HG03064 (cell line): ENCODE data around the gene TOM1L2.

ENCODE experiments used
- ATAC-seq: cut with Tn5 transposase; IDR thresholded peaks from one replicate; pipeline ENCODE4 v1.9.1; 2021; ENCODE audit warnings: low read depth; ENCODE audit not compliant: unreplicated experiment

The TOM1L2 gene

DNA sequence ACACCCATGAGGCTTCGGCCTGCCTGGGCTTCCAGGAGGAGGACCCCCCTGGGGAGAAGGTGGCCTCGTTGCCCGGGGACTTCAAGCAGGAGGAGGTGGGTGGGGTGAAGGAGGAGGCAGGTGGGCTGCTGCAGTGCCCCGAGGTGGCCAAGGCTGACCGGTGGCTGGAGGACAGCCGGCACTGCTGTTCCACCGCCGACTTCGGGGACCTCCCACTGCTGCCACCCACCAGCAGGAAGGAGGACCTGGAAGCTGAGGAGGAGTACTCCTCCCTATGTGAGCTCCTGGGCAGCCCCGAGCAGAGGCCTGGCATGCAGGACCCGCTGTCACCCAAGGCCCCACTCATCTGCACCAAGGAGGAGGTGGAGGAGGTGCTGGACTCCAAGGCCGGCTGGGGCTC is 176.9 kb downstream of the TOM1L2 start:
- no peak for ATAC-seq

DNA sequence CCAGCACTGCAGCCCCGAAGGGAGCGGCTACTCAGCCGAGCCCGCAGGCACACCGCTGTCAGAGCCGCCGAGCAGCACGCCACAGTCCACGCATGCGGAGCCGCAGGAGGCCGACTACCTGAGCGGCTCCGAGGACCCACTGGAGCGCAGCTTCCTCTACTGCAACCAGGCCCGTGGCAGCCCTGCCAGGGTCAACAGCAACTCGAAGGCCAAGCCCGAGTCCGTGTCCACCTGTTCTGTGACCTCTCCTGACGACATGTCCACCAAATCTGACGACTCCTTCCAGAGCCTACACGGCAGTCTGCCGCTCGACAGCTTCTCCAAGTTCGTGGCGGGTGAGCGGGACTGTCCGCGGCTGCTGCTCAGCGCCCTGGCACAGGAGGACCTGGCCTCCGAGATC is 177.8 kb downstream of the TOM1L2 start:
- ATAC-seq: no peak
